GM04503 (cell line): ENCODE results near the gene DMP1.
"Not testable (repeated sequence)": the region's sequence is repeated elsewhere in the genome, so short reads cannot be mapped to it uniquely, and the experiment has no call there.

Experiments used
- DNase-seq: peaks from one replicate; pipeline ENCODE4 v3.0.0-alpha.2; 2012; ENCODE audit warnings: low read depth

The DMP1 gene

GRCh38 chr4:87688316-87688715 lies 38.2 kb downstream of the DMP1 start:
- DNase-seq = no peak

- not testable (repeated sequence) for DNase-seq
Observed at GRCh38 chr4:87690947-87691346, 40.9 kb downstream of the DMP1 start.

- DNase-seq = not testable (repeated sequence)
Observed at GRCh38 chr4:87692060-87692459, 42.0 kb downstream of the DMP1 start.

GRCh38 chr4:87697272-87697671 lies 47.2 kb downstream of the DMP1 start:
- no peak for DNase-seq

- no peak for DNase-seq
Observed at GRCh38 chr4:87697945-87698344, 47.9 kb downstream of the DMP1 start.

GRCh38 chr4:87698394-87698793 lies 48.3 kb downstream of the DMP1 start:
- DNase-seq = no peak

- DNase-seq = no peak
Observed at GRCh38 chr4:87704001-87704400, 53.9 kb downstream of the DMP1 start.

- no peak for DNase-seq
Observed at GRCh38 chr4:87707279-87707918, 57.3 kb downstream of the DMP1 start.
